K562 (cell line): ENCODE results near the gene ABCA13. TPM values are rescaled to one million over a fixed set of nuclear protein-coding genes. Genes with fewer than 3 reads are reported as not detected.

Source experiments
- ATAC-seq: fragments of 200-7000 bp; cut with Tn5 transposase; 3 replicates; pipeline ENCODE4 v1.9.1; 2020; ENCODE audit warnings: moderate library complexity
- BruUV-seq: library from RNA; stranded (reverse); fragments of 400-500 nt; replicated peaks from 2 replicates; lab custom pipeline; 2021; lab: Mats Ljungman, UMichigan
- CTCF ChIA-PET: fragments of 300-600 bp; formaldehyde crosslinking; extraction: SDS; loops from one replicate; lab custom pipeline; 2021; ENCODE audit warnings: low intra/inter-chr PET ratio; lab: Yijun Ruan, JAX
- POLR2A ChIA-PET: fragments of 300-600, 350-650 bp; sonication (Branson Sonifier 250); formaldehyde crosslinking; extraction: SDS; loops from one replicate; lab custom pipeline; 2021; ENCODE audit warnings: antibody characterized with exemption, inconsistent platforms; lab: Yijun Ruan, JAX
- DNase-seq, 4 experiments: peaks; one replicate each; pipeline versions ENCODE4 v3.0.0 to v3.0.0-alpha.2; 2011 to 2018; ENCODE audit warnings: low spot score in 3 of 4, mixed read lengths in 3 of 4; ENCODE audit errors: extremely low read depth in 1 of 4
- FAIRE-seq: peaks from 2 replicates; lab custom pipeline; 2011; peaks lifted over from hg19 to GRCh38; lab: Jason Lieb, UNC
- H2AFZ ChIP-seq: 2 replicates; pipeline ENCODE4 v1.6.0; 2011; ENCODE audit warnings: low read depth, low read length, control low read depth, inconsistent platforms
- H3K27ac ChIP-seq: fragments of 200-600 bp; 3 replicates; pipeline ENCODE4 v1.8.0; 2011; ENCODE audit warnings: low read depth, mild to moderate bottlenecking, control low read depth, inconsistent platforms, low read length, moderate library complexity, mixed read lengths; ENCODE audit errors: extremely low read depth
- H3K27me3 ChIP-seq, 2 experiments: fragments of 300-600 bp in 1 of 2; 2 replicates in 1 of 2; 3 replicates in 1 of 2; pipeline versions ENCODE4 v1.6.0 to v1.8.0; 2011; ENCODE audit warnings: inconsistent platforms in 2 of 2, low read length in 2 of 2, mild to moderate bottlenecking in 1 of 2, mixed read lengths in 1 of 2, moderate library complexity in 1 of 2; ENCODE audit not compliant: control insufficient read depth in 2 of 2, insufficient read depth in 2 of 2
- H3K36me3 ChIP-seq: fragments of 300-600 bp; 3 replicates; pipeline ENCODE4 v1.8.0; 2011; ENCODE audit warnings: mild to moderate bottlenecking, low read length, inconsistent platforms; ENCODE audit not compliant: control insufficient read depth, insufficient read depth
- H3K4me1 ChIP-seq, 2 experiments: fragments of 200-600 bp in 1 of 2; replicated peaks in 1 of 2; 2 replicates in 1 of 2; 3 replicates in 1 of 2; pipeline versions ENCODE4 v1.5.1 to v1.8.0; 2011; ENCODE audit warnings: inconsistent platforms in 2 of 2, low read length in 2 of 2, mild to moderate bottlenecking in 1 of 2, mixed read lengths in 1 of 2, moderate library complexity in 1 of 2; ENCODE audit not compliant: control insufficient read depth in 2 of 2, insufficient read depth in 2 of 2
- H3K4me2 ChIP-seq: 2 replicates; pipeline ENCODE4 v1.6.1; 2011; ENCODE audit warnings: low read length, control low read depth, inconsistent platforms, mixed read lengths; ENCODE audit not compliant: insufficient read depth
- H3K4me3 ChIP-seq: fragments of 200-600 bp; sonication (generic), shearing (Covaris generic); 2 replicates; pipeline ENCODE4 v1.5.1; 2016; ENCODE audit warnings: control low read depth, inconsistent platforms
- H3K79me2 ChIP-seq: fragments of 200-600 bp; 3 replicates; pipeline ENCODE4 v1.8.0; 2011; ENCODE audit warnings: low read length, inconsistent platforms; ENCODE audit not compliant: control insufficient read depth, insufficient read depth
- H3K9ac ChIP-seq, 2 experiments: 2 replicates each; pipeline versions ENCODE4 v1.6.0 to v1.6.1; 2011; ENCODE audit warnings: low read depth in 2 of 2, low read length in 2 of 2, control low read depth in 1 of 2, inconsistent platforms in 1 of 2, mild to moderate bottlenecking in 1 of 2, mixed read lengths in 1 of 2; ENCODE audit not compliant: insufficient read depth in 1 of 2
- H3K9me1 ChIP-seq: one replicate; pipeline ENCODE4 v1.6.0; 2011; ENCODE audit warnings: inconsistent platforms, mild to moderate bottlenecking, low read length, moderate library complexity; ENCODE audit not compliant: control insufficient read depth, insufficient read depth
- H3K9me3 ChIP-seq: replicated peaks from 2 replicates; pipeline ENCODE4 v1.5.1; 2011; ENCODE audit warnings: low read depth, low read length, inconsistent platforms; ENCODE audit not compliant: control insufficient read depth, insufficient read depth
- H4K20me1 ChIP-seq: replicated peaks from 2 replicates; pipeline ENCODE4 v1.6.1; 2011; ENCODE audit warnings: low read length, inconsistent platforms, mixed read lengths; ENCODE audit not compliant: control insufficient read depth, insufficient read depth
- CBX3 ChIP-seq, 2 experiments: IDR thresholded peaks; 1 replicate in 1 of 2; 2 replicates in 1 of 2; pipeline ENCODE4 v1.6.1; 2012; ENCODE audit warnings: inconsistent platforms in 2 of 2, low read length in 2 of 2, borderline replicate concordance in 1 of 2, control low read depth in 1 of 2
- GATA2 ChIP-seq: sonication (generic); formaldehyde crosslinking; IDR thresholded peaks from 2 replicates; pipeline ENCODE4 v1.4.0; 2020; ENCODE audit warnings: mild to moderate bottlenecking, missing genetic modification reagents
- NR1H2 ChIP-seq: sonication (generic); formaldehyde crosslinking; IDR thresholded peaks from 2 replicates; pipeline ENCODE4 v1.4.0; 2020; ENCODE audit warnings: mild to moderate bottlenecking, missing genetic modification reagents
- RBM14 ChIP-seq: fragments of 200-400 bp; formaldehyde crosslinking; IDR thresholded peaks from 2 replicates; pipeline ENCODE4 v1.6.1; 2018; ENCODE audit warnings: low read depth, mild to moderate bottlenecking, low read length, moderate library complexity, borderline replicate concordance; ENCODE audit not compliant: insufficient read depth
- RBM22 ChIP-seq: fragments of 200-400 bp; formaldehyde crosslinking; IDR thresholded peaks from 2 replicates; pipeline ENCODE4 v1.6.1; 2018; ENCODE audit warnings: low read length, low read depth; ENCODE audit not compliant: poor library complexity, severe bottlenecking
- SRF ChIP-seq, 2 experiments: fragments of 250-450, 450-650 bp in 1 of 2; sonication (Bioruptor Pico) in 1 of 2; sonication (generic) in 1 of 2; formaldehyde crosslinking; IDR thresholded peaks; 2 replicates each; pipeline versions ENCODE4 v1.5.0 to v1.5.1; 2020 to 2022; ENCODE audit warnings: mild to moderate bottlenecking in 1 of 2, missing genetic modification reagents in 1 of 2
- SRSF7 ChIP-seq: fragments of 200-400 bp; formaldehyde crosslinking; optimal IDR thresholded peaks from 2 replicates; pipeline ENCODE3; 2017; ENCODE audit warnings: mild to moderate bottlenecking, low read depth, low read length
- TCF3 ChIP-seq: sonication (generic); formaldehyde crosslinking; IDR thresholded peaks from 2 replicates; pipeline ENCODE4 v1.4.0; 2020; ENCODE audit warnings: mild to moderate bottlenecking, missing genetic modification reagents
- ZNF143 ChIP-seq: sonication (generic); formaldehyde crosslinking; IDR thresholded peaks from 2 replicates; pipeline ENCODE4 v1.9.0; 2022; ENCODE audit warnings: mild to moderate bottlenecking, missing genetic modification reagents
- ZNF232 ChIP-seq: sonication (generic); formaldehyde crosslinking; IDR thresholded peaks from 2 replicates; pipeline ENCODE4 v1.8.0; 2022; ENCODE audit warnings: mild to moderate bottlenecking, missing genetic modification reagents
- ZNF263 ChIP-seq: sonication (generic); formaldehyde crosslinking; IDR thresholded peaks from 2 replicates; pipeline ENCODE4 v1.8.0; 2022; ENCODE audit warnings: mild to moderate bottlenecking, missing genetic modification reagents, borderline replicate concordance
- ZNF830 ChIP-seq: fragments of 250-450 bp; sonication (Bioruptor Pico); IDR thresholded peaks from 2 replicates; pipeline ENCODE4 v1.5.0; 2021; ENCODE audit warnings: mild to moderate bottlenecking
- WGBS: fragments of 100-300 bp; shearing (Covaris generic); methylation state at CpG from one replicate; pipeline ENCODE4 v1.1.6; 2016; ENCODE audit warnings: low coverage, mixed read lengths; ENCODE audit not compliant: insufficient coverage; ENCODE audit errors: missing lambda C conversion rate; 5-methylcytosine and 5-hydroxymethylcytosine counted together
- in situ Hi-C: fragments of 300-500 bp; cut with MboI; formaldehyde crosslinking; loops from 4 replicates; pipeline ENCODE4 v1.15.0; 2018; ENCODE audit warnings: inconsistent platforms, mixed read lengths
- intact Hi-C: fragments of 100-400 bp; cut with micrococcal nuclease; formaldehyde crosslinking; loops from 2 replicates; pipeline ENCODE4 v1.14.2; 2022
- polyA plus RNA-seq, 8 experiments: library from polyadenylated mRNA; depleted of rRNA in 4 of 8; stranded (reverse) in 5 of 8; unstranded in 3 of 8; fragments of >200 nt; fragmentation: Nextera tagmentation in 2 of 8; fragmentation: Illumina TruSeq in 1 of 8; extraction: Ambion mirVana in 2 of 8; extraction: Trizol in 1 of 8; gene quantifications; 2 replicates each; pipeline versions ENCODE4 v1.2.1 to v1.2.3, GENCODE V29; 2011 to 2014; ENCODE audit warnings: inconsistent platforms in 1 of 8, missing spikeins in 1 of 8
- total RNA-seq, 7 experiments: library from RNA; depleted of rRNA in 6 of 7; stranded (reverse); fragments of >200 nt in 6 of 7; fragmentation: Illumina TruSeq in 2 of 7; extraction: Trizol in 2 of 7; gene quantifications; 2 replicates each; pipeline versions ENCODE4 v1.2.1 to v1.2.3, GENCODE V29; 2011 to 2021; ENCODE audit warnings: low replicate concordance in 1 of 7

The ABCA13 gene
- total and polyA plus RNA-seq, 9 of the 15 experiments (the other 6 are each of a cell fraction or from before 2014, with no cell fraction given) = 0.14 to 1.5 (median 0.38) TPM

DNA sequence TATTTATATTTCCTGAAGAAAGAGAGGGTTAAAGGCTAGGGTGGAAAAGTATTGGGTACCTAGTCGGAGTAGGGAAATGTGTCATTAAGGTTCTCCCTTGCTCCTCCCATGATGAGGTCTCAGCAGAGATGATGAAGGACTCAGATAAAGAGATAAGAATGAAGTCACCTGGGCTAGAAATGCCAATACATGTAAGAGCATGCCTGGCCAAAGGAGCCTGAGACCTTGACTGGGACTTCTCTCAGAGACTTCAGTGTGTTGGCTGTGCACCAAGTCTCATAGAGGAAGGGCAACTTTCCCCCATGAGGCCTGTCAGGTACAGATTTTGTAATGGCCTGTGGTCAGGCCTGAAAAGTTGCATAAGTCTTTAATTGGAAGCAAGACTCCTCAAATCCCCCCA, 392.1 kb downstream of the ABCA13 start:
- ATAC-seq (no peak), FAIRE-seq (no peak), DNase-seq (no peak)
- H3K9me3 ChIP-seq = no peaks in the 10 kb centered on the region
- no peaks in the 10 kb centered on the region for H3K79me2 ChIP-seq
- H3K9me1 ChIP-seq = no peaks in the 10 kb centered on the region
- H4K20me1 ChIP-seq = no peaks in the 10 kb centered on the region
- 8% methylated on average over 1 of the region's 1 CpG for WGBS
- intact Hi-C loops = no loop called here
- no peak overlapping the region for H3K4me3 ChIP-seq
- TF ChIP-seq RBM14 (no peak), RBM22 (no peak), TCF3 (no peak), ZNF232 (CRISPR knock-in tag) (no peak), SRSF7 (no peak), NR1H2 (CRISPR knock-in tag) (no peak), SRF (CRISPR knock-in tag; IDR thresholded peaks at IDR 0.05) (no peak), ZNF830 (no peak), GATA2 (no peak), ZNF143 (CRISPR knock-in tag) (no peak), ZNF263 (CRISPR knock-in tag) (no peak), CBX3 (IDR thresholded peaks at IDR 0.05; ENCODE audit: borderline replicate concordance in 1 of 2, low read length in 2 of 2) (no peak)
- H3K27ac ChIP-seq = no peak overlapping the region
- POLR2A ChIA-PET = no interaction called here
- H3K9ac ChIP-seq = no peak overlapping the region
- in situ Hi-C loops = no loop called here
- CTCF ChIA-PET = no interaction called here
- BruUV-seq = no TSS peak
- no peak overlapping the region for H3K4me2 ChIP-seq
- no peaks in the 10 kb centered on the region for H3K4me1 ChIP-seq
- H2AFZ ChIP-seq = no peak overlapping the region
- no peaks in the 10 kb centered on the region for H3K27me3 ChIP-seq
- no peaks in the 10 kb centered on the region for H3K36me3 ChIP-seq
